ENCODE results near the gene SCPEP1.
"Not testable (repeated sequence)": the region's sequence is repeated elsewhere in the genome, so short reads cannot be mapped to it uniquely, and the experiment has no call there.

SCPEP1 gene

GRCh38 chr17:56977673-56978395, at the start of gene SCPEP1:
Gene SCPEP1 (plus strand): TSS chr17:56978131. CDS start chr17:56978160, 29 bp downstream.
- peak; percentile 89 for DNase-seq (ENCODE audit: low spot score)

- no peak for DNase-seq (ENCODE audit: low spot score)
Observed at GRCh38 chr17:56928586-56928985, 49.3 kb upstream of the SCPEP1 start.

GRCh38 chr17:56929362-56929969, 48.5 kb upstream of the SCPEP1 start:
- DNase-seq (ENCODE audit: low spot score): peak; percentile 28

- no peak for DNase-seq (ENCODE audit: low spot score)
Observed at GRCh38 chr17:56930739-56931337, 47.1 kb upstream of the SCPEP1 start.

- DNase-seq (ENCODE audit: low spot score): no peak
Observed at GRCh38 chr17:56933151-56933745, 44.7 kb upstream of the SCPEP1 start.

GRCh38 chr17:56933868-56934267, 44.1 kb upstream of the SCPEP1 start:
- no peak for DNase-seq (ENCODE audit: low spot score)

GRCh38 chr17:56934280-56934679, 43.7 kb upstream of the SCPEP1 start:
- DNase-seq (ENCODE audit: low spot score): no peak

GRCh38 chr17:56935461-56935860, 42.5 kb upstream of the SCPEP1 start:
- no peak for DNase-seq (ENCODE audit: low spot score)

GRCh38 chr17:56936697-56937322, 41.1 kb upstream of the SCPEP1 start:
- no peak for DNase-seq (ENCODE audit: low spot score)

- no peak for DNase-seq (ENCODE audit: low spot score)
Observed at GRCh38 chr17:56937687-56938086, 40.2 kb upstream of the SCPEP1 start.

GRCh38 chr17:56938206-56938605, 39.7 kb upstream of the SCPEP1 start:
- not testable (repeated sequence) for DNase-seq (ENCODE audit: low spot score)

- DNase-seq (ENCODE audit: low spot score): peak; percentile 67
Observed at GRCh38 chr17:56939869-56940484, 38.0 kb upstream of the SCPEP1 start.

GRCh38 chr17:56943505-56944125, 34.3 kb upstream of the SCPEP1 start:
- DNase-seq (ENCODE audit: low spot score): no peak

- DNase-seq (ENCODE audit: low spot score): no peak
Observed at GRCh38 chr17:56945938-56946505, 31.9 kb upstream of the SCPEP1 start.

GRCh38 chr17:56947741-56948140, 30.2 kb upstream of the SCPEP1 start:
- no peak for DNase-seq (ENCODE audit: low spot score)

- DNase-seq (ENCODE audit: low spot score): no peak
Observed at GRCh38 chr17:56948491-56948890, 29.4 kb upstream of the SCPEP1 start.

- DNase-seq (ENCODE audit: low spot score): no peak
Observed at GRCh38 chr17:56949595-56949994, 28.3 kb upstream of the SCPEP1 start.

GRCh38 chr17:56956992-56957391, 20.9 kb upstream of the SCPEP1 start:
- DNase-seq (ENCODE audit: low spot score): no peak

- peak; percentile 92 for DNase-seq (ENCODE audit: low spot score)
Observed at GRCh38 chr17:56960596-56961538, 17.1 kb upstream of the SCPEP1 start, which contains the start of gene COIL. Gene COIL (minus strand): TSS chr17:56961050. CDS start chr17:56961019, 31 bp downstream.

- DNase-seq (ENCODE audit: low spot score): not testable (repeated sequence)
Observed at GRCh38 chr17:56965241-56965640, 12.7 kb upstream of the SCPEP1 start.
